OCI-LY3 (cell line): ENCODE results near the gene SLC15A2.

ENCODE experiments used
- EZH2phosphoT487 ChIP-seq: fragments of 200-600 bp; shearing (Covaris generic); IDR thresholded peaks from 2 replicates; pipeline ENCODE4 v1.6.1; 2018; ENCODE audit warnings: antibody characterized with exemption, mixed run types, low read depth
- TF ChIP-seq, protein P1 (sequence below): fragments of 200-600, 300-600 bp; sonication (generic); IDR thresholded peaks from 2 replicates; pipeline ENCODE4 v1.5.1; 2014; ENCODE audit warnings: antibody characterized with exemption, low read length, low read depth

DNA sequence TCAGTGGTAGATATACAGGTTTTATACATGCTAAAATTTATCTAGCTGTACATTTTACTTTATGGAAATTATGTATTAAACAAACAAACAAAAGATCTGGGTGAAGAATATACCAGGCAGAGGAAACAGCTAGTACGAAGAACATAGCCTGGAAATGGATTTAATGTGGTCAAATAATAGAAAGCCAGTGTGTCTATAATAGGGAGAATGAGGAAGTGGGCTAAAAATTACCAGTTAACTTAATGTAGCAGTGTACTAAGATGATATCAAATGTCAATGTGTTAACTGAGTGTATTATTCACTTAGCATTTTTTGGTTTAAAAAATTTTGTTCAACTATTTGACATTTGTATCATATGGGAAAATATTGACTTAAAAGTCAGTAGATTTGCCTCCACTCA is 22.8 kb upstream of the SLC15A2 start:
- TF ChIP-seq, protein P1, sequence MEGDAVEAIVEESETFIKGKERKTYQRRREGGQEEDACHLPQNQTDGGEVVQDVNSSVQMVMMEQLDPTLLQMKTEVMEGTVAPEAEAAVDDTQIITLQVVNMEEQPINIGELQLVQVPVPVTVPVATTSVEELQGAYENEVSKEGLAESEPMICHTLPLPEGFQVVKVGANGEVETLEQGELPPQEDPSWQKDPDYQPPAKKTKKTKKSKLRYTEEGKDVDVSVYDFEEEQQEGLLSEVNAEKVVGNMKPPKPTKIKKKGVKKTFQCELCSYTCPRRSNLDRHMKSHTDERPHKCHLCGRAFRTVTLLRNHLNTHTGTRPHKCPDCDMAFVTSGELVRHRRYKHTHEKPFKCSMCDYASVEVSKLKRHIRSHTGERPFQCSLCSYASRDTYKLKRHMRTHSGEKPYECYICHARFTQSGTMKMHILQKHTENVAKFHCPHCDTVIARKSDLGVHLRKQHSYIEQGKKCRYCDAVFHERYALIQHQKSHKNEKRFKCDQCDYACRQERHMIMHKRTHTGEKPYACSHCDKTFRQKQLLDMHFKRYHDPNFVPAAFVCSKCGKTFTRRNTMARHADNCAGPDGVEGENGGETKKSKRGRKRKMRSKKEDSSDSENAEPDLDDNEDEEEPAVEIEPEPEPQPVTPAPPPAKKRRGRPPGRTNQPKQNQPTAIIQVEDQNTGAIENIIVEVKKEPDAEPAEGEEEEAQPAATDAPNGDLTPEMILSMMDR = no peak
- TF ChIP-seq EZH2phosphoT487 = no peak
